NCI-H460 (cell line): ENCODE results near the gene SERBP1. TPM values are rescaled to one million over a fixed set of nuclear protein-coding genes. Genes with fewer than 3 reads are reported as not detected.
"Not testable (repeated sequence)": the region's sequence is repeated elsewhere in the genome, so short reads cannot be mapped to it uniquely, and the experiment has no call there.

Experiments
- DNase-seq: peaks from one replicate; pipeline ENCODE4 v3.0.0-alpha.2; 2016; ENCODE audit warnings: low read depth; ENCODE audit errors: extremely low read depth
- total RNA-seq: library from RNA; depleted of rRNA; stranded (reverse); fragments of >200 nt; shearing (Covaris generic); gene quantifications from 2 replicates; pipeline ENCODE4 v1.2.3, GENCODE V29; 2014

Gene SERBP1
- total RNA-seq, 1 experiment from 2014 or later, result 365 TPM

DNA sequence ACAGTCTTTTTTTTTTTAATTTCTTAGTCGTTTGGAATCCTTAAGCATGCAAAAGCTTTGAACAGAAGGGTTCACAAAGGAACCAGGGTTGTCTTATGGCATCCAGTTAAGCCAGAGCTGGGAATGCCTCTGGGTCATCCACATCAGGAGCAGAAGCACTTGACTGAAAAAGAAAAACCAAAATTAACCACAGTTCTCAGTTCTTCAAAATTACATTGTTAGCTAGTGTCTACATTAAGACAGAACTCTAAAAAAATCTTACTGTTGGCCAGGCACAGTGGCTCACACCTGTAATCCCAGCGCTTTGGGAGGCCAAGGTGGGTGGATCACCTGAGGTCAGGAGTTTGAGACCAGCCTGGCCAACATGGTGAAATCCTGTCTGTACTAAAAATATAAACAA lies 17.1 kb downstream of the SERBP1 start:
- DNase-seq, result not testable (repeated sequence)

DNA sequence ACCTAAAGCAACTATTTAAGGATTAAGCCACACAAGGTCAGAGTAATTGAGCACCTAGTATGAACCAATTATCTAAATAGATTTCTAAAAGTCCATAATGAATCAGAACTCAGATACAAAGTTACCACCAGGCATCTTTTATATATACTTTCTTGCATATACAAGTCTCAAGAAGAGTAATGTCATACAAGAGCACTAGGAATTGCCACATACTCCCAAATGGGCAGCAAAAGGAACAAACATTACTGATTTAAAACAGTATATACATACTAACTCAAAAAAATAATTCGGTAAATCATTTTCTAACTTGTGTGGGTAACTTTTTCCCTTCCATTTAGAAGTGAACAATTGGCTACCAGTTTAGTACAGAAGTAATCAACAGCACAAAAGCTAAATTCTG lies 22.1 kb downstream of the SERBP1 start:
- no peak for DNase-seq

DNA sequence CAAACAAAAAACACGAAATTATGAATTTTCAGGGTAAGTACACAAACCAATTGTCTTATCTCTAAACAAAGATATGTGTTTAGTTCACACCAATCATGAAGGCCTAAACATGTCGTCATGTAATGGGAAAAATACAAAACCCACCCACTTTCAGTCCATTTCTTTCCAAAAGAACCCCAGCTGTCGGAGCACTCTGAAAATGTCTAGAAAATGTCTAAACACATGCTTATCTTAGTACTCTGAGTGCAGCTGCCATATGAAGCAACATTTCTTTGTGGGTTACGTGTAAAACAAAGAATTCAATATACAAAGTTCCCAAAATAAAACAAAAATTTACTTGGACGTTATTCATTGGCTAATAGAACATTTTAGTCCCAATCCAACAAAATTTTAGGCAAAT lies 22.7 kb downstream of the SERBP1 start:
- DNase-seq, result no peak

DNA sequence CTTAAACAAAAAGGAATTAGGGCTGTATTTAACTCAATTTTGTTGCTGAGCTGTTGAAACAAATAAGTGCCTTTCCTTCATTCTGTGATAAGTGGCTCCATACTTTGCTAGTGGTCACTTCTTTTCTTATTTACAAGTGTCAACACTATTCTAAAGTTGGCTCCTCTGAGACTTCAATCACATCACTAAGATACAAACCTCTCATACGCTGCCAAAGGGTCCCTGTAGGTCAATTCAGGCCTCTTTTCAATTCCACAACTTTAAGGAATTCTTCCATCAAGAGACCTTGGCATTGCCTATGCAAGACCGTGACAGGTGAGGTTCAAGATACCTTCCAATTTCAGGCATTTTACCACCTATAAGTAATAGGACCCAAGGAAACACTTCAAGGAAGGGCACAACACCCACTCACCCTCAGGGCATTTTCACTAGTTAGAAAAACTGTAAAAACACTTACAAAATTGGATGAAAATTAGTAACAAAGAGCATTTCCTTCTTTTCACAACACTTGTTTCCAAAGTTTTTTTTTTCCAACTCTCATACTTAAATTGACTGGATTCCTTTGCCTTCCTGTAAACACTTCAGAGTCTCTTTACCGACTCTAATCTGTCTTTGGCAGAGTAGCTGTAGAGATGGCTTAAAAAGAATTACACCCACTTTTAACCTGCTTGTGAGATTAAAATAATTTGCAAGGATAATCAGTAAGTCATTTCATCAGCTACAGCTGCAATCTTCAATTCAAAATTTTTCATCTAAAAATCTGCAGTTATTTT lies 24.5 kb downstream of the SERBP1 start:
- no peak for DNase-seq

DNA sequence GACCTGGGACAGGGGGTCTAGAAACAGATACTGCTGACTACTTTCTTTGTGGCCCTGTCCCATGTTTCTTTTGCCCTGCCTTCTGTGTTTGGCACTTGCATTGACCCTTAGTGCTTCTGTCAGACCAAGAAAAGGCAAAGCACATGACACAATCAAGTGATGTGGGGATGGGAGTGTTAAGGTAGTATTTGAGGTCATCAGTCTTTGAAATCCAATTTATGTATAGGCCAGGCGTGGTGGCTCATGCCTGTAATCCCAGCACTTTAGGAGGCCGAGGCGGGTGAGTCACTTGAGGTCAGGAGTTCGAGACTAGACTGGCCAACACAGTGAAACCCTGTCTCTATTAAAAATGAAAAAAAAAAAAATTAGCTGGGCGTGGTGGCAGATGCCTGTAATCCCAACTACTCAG lies 26.0 kb downstream of the SERBP1 start:
- no peak for DNase-seq

DNA sequence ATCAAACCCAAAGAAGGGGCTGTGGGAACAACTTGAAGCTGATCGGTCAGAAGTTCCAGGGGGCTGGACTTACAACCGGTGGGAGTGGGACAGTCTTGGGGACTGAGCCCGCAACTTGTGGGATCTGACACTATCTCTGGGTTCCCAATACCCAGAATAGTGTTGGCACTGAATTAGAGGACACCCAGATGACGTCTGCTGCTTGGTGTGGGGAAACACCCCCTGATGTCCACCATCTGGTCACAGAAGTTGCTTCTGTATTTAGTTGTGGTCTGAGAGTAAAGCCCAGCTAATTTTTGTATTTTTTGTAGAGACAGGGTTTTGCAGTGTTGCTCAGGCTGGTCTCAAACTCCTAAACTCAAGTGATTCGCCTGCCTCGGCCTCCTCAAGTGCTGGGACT lies 28.8 kb downstream of the SERBP1 start:
- DNase-seq, result no peak

DNA sequence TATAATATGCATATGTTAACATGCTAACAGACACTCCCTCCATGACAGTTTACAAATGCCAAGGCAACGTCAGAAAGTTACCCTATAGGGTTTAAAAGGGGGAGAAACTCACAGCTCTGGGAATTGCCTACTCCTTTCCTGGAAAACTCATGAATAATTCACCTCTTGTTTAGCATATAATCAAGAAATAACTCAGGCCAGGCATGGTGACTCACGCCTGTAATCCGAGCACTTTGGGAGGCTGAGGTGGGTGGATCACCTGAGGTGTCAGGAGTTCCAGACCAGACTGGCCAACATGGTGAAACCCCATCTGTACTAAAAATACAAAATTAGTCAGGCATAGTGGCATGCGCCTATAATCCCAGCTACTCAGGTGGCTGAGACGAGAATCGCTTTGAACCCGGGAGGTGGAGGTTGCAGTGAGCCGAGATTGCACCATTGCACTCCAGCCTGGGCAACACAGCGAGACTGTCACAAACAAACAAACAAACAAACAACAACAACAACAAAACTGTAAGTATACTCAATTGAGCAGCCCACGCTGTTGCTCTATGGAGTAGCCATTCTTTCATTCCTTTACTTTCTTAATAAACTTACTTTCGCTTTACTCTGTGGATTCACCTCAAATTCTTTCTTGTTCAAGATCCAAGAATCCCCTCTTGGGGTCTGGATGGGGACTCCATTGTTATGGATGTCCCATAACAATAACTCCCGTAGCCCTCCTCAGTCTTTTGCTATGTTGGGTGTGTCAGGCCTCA lies 30.0 kb downstream of the SERBP1 start:
- DNase-seq, result not testable (repeated sequence)

DNA sequence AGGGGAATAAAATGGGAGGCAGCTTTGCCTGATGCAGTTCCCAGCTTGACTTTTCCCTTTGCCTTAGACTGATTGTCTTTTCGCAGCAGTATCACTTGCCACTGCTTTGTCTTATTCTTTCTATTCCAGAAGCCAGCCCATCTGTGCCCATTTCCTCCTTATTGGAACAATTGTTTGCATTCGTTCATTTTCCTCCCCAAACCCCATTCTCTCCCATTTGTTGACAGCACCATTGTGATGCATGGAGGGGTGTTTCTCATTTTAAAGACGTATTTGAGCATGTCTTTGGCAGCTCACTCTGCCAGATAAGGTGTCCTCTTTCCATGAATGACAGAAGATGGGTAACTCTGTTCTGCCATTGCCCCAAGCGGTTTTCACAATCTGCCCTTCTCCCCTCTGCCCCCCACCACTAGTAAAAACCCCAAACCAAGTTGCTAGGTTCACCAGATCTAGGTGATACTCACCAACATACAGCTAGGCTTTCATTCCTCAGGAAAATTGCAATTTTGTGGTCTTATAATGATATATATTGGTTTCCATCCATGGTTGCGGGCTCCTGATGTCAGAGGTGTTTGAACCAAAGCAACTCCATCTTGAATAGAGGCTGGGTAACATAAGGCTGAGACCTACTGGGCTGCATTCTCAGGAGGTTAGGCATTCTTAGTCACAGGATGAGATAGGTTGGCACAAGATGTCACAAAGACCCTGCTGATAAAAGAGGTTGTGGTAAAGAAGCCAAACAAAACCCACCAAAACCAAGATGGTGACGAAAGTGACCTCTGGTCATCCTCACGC lies 30.8 kb downstream of the SERBP1 start:
- no peak for DNase-seq

DNA sequence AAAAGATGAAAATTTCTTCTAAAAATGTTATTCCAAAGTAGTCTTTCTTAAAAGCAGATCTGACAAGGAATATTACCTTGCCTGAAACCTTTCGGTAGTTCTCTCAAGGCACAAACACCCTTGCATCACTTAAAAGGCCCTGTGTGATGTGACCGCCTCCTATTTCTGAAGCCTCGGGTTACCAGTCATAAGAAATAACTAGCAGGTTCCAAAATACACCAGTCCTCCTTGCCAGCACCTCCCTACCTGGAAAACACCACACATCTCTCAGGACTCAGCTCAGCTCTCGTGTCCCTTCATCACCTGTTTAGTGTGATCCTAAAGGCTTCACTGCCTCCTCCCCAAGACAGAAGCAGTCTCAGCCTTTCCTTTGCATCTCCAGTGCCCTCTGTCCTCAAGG lies 35.7 kb downstream of the SERBP1 start:
- no peak for DNase-seq

DNA sequence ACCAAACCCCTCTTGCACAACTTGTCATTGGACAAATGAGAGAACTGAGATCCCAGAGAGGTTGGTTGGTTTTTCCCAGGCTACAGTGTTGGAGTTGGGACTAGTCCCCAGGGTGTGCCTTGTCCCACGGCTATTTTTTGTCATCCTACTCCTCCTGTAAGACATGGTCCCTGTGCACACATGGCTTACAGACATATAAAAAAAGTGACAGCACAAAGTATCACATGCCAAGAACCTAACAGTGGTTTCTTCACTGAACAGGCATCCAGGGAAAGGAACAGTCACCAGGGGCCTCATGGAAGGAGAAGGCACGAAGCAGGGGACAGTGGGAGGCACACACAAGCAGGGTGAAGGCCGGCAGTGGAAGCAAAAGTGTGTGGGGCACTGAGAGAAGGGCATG lies 36.5 kb downstream of the SERBP1 start:
- DNase-seq, result no peak

DNA sequence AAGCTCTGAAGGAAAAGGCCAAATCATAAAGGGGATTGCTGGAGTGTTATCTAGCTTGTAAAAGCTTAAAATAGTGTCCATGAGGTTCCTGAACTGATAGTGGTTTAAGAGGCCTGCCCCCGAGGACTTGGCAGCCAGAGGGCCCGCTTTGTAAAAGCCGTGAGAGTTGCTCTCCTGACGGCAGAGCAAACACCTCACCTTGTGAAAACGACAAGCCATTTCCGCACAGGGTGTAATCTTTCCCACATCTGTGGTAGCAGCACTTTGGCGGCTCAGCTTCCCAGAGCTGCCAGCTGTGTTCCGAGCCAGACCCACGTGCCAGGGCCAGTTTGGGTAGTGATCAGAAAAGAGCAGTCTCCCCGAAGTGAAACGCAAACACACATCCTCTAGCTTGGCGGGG lies 37.0 kb downstream of the SERBP1 start:
- no peak for DNase-seq

DNA sequence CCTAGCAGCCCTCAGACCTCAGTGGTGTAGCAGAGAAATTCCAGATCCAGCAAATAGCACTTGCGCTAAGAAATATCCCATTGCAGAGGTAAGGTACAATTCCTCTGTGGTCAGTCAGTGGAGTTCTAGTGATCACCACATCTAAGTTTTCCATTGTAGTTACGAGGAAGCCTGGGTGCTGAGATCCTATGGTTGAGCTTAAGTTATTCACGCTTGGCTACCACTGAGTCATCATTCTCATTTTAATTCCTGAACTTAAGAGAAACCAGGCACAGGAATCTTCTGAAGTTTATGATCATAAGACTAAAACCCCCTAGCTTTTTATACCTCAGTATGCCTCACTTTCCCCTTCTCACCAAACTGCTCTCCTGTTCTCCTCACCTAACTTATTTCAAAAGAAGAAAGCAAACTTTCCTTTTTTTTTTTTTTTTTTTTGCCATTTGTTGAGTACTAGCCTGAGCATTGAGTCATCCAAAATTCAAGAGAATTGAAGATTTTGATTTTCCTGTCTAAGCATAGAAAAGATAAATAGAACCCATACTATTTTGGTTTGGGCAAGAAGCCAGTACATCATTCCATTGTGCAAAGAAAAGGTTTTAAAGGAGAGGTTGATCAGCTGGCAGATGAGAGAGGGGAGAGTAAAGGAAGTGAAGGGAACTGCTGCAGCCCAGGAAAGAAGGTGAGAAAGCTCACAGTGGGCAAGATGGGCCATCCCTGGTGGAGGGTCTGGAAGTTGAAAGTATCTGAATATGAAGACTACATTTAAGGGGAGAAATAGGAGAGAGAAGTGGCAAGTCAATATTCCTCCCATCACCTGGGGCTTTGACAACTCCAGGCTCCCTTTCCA lies 39.9 kb downstream of the SERBP1 start:
- no peak for DNase-seq

DNA sequence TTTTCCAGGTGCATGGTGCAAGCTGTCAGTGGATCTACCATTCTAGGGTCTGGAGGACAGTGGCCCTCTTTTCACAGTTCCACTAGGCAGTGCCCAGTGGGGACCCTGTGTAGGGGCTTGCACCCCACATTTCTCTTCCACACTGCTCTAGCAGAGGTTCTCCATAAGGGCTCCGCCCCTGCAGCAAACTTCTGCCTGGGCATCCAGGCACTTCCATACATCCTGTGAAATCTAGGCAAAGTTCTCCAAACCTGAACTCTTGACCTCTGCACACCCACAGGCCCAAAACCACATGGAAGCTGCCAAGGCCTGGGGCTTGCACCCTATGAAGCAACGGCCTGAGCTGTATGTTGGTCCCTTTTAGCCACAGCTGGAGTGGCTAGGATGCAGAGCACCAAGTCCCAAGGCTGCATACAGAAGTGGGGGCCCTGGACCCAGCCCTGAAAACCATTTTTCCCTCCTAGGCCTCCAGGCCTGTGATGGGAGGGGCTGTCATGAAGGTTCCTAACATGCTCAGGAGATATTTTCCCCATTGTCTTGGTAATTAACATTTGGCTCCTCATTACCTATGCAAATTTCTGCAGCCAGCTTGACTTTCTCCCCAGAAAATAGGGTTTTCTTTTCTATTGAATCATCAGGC lies 46.1 kb downstream of the SERBP1 start:
- no peak for DNase-seq

DNA sequence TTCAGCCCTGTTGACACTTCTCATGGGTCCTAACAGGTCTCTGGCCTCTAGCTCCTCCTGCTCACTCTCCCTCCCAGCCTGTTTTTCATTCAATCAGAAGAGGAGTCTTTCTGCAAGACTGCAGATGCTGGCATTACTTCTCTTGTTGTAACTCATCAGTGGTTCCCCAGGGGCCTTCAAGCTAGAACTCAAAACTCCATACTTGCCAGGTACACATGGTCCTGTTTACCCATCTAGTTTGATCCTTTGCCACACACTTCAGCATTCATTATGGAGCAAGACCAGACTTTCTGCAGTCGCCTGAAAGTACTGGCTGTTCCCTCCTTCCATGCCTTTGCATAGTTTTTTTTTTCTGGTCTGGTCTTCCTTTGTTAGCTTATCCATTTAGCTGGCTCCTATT lies 47.9 kb downstream of the SERBP1 start:
- no peak for DNase-seq

DNA sequence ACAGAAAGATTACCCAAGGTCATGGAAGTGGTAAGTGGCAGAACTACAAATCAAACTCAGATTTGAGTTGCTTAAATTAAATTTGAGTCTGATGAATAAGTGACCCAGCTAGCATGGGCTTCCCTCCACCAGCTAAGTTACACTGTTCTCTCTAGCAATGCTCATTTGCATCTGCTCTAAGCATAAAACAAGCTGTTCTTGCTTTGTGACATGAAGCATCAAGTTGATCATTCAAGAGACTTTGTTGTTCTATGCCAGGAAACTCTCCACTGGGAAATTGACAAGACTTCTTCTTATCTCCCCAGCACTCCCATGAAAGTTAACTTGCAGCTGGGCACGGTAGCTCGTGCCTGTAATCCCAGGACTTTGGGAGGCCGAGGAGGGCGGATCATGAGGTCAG lies 49.0 kb downstream of the SERBP1 start:
- DNase-seq, result no peak

DNA sequence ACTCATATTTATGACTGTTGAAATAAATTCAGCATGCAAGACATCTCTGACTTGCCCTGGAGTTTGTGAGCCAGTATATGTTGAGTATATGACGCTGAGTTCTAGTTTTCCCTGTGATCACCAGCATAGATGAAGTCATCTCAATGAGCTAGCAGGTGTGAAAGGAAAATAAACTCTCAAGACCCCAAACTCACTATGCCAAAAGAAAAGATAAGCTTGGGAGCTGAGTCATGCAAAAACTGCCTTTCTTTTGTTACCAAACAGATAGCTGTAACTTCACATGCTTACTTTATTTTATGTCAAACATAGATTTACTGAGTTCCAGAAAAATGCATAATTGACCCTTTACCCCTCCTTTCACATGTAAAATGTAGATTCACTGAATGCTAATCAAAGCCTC lies 52.9 kb downstream of the SERBP1 start:
- no peak for DNase-seq

DNA sequence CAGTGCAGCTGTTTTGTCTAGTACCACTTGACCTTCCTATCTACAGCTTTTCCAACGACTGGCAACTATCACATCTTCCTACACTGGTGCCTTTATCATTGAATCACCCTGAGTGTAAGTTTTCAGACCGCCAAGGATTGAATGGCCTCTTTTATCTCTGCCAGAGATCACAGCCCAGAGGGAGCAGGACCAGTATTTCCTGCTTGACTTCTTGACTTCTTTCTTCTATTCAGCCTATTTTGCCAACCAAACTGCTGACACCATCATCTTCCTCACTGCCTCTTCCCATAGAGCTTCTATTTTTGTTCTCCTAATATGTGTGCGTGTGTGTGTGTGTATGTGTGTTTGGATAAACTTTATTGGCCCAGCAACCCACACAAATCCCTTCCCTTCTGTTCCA lies 53.8 kb downstream of the SERBP1 start:
- no peak for DNase-seq

DNA sequence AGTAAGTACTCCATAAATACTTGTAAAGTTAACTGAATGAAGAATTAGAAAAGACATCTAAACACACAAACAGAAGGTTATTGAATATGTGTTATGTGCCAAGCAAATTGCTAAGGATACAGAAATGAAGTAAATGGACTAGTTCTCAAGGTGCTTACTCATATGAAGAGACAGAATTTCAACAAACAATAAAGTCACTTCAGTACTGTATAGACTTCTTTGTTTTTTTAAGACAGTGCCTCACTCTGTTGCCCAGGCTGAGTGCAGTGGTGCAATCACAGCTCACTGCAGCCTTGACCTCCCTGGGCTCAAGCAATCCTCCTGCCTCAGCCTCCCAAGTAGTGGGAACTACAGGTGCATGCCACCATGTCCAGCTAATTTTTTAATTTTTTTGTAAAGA lies 57.3 kb downstream of the SERBP1 start:
- no peak for DNase-seq

DNA sequence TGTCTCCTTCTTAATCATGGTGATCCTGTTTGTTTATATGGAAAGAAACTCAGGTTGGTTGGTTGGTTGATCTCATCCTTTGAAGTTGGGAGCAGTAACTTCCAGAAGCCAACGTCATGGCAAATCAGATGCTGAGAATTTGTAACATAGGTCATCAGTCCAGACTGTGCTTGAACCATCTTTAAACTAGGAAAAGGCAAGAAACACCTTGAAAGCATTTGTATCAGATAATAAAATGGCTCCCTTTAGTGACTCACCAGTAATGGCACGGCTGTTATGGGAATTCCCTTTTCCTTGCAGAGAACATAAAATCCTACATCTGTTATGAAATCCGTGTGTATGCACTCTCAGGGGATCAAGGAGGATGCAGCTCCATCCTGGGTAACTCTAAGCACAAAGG lies 58.1 kb downstream of the SERBP1 start:
- DNase-seq, result no peak

DNA sequence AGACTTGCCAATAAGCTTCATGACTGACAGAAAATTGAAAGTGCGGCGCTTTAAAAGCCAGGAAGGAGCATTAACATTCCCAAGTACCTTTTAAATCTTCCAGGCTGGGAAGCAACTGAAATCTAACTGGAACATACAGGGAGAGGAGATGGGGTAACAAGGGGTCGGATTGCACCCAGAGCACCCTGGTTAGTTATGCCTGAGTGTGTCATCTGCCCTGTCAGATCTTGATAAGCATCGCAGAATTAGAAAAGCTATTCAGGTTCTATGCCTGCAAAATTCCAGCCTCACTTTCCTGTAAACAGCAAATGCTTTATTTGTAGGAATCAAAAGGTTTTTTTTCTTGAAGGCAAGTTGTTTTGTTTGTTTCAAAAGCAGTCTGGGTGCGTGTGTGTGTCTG lies 58.5 kb downstream of the SERBP1 start:
- no peak for DNase-seq
